ENCODE results near the gene KDSR.

KDSR gene

GRCh38 chr18:63302220-63302619 lies 64.8 kb downstream of the KDSR start:
- no peak for DNase-seq

- no peak for DNase-seq
Observed at GRCh38 chr18:63301434-63301833, 65.6 kb downstream of the KDSR start.

- no peak for DNase-seq
Observed at GRCh38 chr18:63299837-63300745, 66.9 kb downstream of the KDSR start.

GRCh38 chr18:63298400-63299365 lies 68.3 kb downstream of the KDSR start:
- DNase-seq: no peak

- no peak for DNase-seq
Observed at GRCh38 chr18:63297687-63298399, 69.2 kb downstream of the KDSR start.

- DNase-seq: no peak
Observed at GRCh38 chr18:63293935-63294334, 73.1 kb downstream of the KDSR start.

GRCh38 chr18:63292831-63293683 lies 73.9 kb downstream of the KDSR start:
- no peak for DNase-seq

- DNase-seq: no peak
Observed at GRCh38 chr18:63291278-63291677, 75.7 kb downstream of the KDSR start.

GRCh38 chr18:63290821-63291200 lies 76.2 kb downstream of the KDSR start:
- DNase-seq: no peak

GRCh38 chr18:63290166-63290820 lies 76.7 kb downstream of the KDSR start:
- DNase-seq: no peak

GRCh38 chr18:63288311-63288710 lies 78.7 kb downstream of the KDSR start:
- no peak for DNase-seq

- DNase-seq: no peak
Observed at GRCh38 chr18:63287691-63288220, 79.2 kb downstream of the KDSR start.

- no peak for DNase-seq
Observed at GRCh38 chr18:63286926-63287325, 80.1 kb downstream of the KDSR start.

GRCh38 chr18:63284827-63285733 lies 81.9 kb downstream of the KDSR start:
- DNase-seq: no peak

- DNase-seq: no peak
Observed at GRCh38 chr18:63284173-63284799, 82.7 kb downstream of the KDSR start.

GRCh38 chr18:63283305-63284094 lies 83.5 kb downstream of the KDSR start:
- DNase-seq: no peak

GRCh38 chr18:63282793-63283192 lies 84.2 kb downstream of the KDSR start:
- no peak for DNase-seq
